ENCODE measurements around the gene APBB1.
"Not testable (repeated sequence)": the region's sequence is repeated elsewhere in the genome, so short reads cannot be mapped to it uniquely, and the experiment has no call there.

Gene APBB1

GRCh38 chr11:6417907-6418556 is 862 bp downstream of the APBB1 start:
- DNase-seq (ENCODE audit: low read depth in 2 of 2), result no peak

GRCh38 chr11:6415797-6416196 is 3.1 kb downstream of the APBB1 start:
- DNase-seq (ENCODE audit: low read depth in 2 of 2), result no peak

DNA sequence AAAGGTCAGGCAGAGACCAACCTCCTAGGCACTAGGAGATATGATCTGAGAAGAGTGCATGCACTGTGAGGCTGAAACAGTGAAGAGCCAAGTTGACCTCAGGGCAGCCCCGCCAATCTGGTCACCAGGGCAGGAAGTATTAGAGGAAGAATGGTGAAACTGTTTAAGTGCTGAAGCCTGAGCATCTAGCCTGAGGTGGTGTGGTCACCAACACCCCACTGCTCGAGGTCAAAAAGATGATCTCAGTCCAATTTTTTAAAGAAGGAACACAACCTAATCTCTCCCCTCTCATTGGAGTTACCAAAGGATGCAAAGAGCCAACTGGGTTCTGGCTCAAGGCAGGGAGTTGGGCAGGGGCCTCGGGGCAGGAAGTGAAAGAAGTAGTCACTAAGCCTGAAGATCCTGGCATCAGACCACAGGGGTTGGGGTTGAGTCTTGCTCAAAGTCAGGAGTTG is 4.0 kb downstream of the APBB1 start:
- no peak for DNase-seq (ENCODE audit: low read depth in 2 of 2)

GRCh38 chr11:6413791-6414201 is 5.1 kb downstream of the APBB1 start:
- peak in 1 of 2 donors; percentile 33 for DNase-seq (ENCODE audit: low read depth in 2 of 2)

- DNase-seq (ENCODE audit: low read depth in 2 of 2), result no peak
Observed at GRCh38 chr11:6411594-6412031, 7.3 kb downstream of the APBB1 start.

DNA sequence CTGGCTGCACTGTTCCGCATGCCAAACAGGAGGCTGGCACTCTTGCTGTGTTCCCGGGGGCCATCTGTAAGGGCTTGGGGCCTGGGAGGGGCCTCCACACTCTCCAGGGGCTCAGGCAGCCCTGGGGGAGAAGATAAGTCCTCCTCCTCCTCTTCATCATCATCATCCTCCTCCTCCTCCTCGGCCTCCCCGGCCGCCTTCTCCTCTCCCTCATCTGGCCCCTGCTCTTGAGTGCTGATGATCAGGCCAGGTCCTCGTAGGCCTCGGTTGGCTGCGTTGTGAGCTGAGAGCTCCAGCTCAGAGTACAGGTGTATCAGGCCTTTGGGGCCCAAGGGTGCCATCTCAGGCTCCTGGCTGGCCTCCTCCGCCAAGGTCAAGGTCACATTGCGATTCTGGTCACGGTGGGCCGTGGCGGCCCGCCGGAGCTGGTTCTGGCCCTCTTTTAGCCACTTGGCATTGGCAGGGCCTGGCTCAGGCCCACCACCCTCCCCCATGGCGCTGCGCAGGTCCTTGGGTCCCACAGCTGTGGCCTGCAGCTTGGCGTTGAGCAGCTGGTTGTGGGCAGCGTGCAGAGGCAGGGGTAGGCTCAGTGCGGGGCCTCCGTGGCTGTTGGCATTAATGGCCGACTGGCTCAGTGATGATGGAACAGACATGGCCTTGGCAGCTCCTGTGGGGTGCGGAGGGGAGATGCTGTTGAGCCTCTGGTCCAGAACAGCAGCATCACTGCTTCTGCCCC is 8.0 kb downstream of the APBB1 start:
- no peak for DNase-seq (ENCODE audit: low read depth in 2 of 2)

GRCh38 chr11:6406370-6406769 is 12.5 kb downstream of the APBB1 start:
- no peak for DNase-seq (ENCODE audit: low read depth in 2 of 2)

GRCh38 chr11:6405846-6406245 is 13.0 kb downstream of the APBB1 start:
- DNase-seq (ENCODE audit: low read depth in 2 of 2), result no peak

GRCh38 chr11:6405052-6405667 is 13.7 kb downstream of the APBB1 start:
- DNase-seq (ENCODE audit: low read depth in 2 of 2), result no peak

DNA sequence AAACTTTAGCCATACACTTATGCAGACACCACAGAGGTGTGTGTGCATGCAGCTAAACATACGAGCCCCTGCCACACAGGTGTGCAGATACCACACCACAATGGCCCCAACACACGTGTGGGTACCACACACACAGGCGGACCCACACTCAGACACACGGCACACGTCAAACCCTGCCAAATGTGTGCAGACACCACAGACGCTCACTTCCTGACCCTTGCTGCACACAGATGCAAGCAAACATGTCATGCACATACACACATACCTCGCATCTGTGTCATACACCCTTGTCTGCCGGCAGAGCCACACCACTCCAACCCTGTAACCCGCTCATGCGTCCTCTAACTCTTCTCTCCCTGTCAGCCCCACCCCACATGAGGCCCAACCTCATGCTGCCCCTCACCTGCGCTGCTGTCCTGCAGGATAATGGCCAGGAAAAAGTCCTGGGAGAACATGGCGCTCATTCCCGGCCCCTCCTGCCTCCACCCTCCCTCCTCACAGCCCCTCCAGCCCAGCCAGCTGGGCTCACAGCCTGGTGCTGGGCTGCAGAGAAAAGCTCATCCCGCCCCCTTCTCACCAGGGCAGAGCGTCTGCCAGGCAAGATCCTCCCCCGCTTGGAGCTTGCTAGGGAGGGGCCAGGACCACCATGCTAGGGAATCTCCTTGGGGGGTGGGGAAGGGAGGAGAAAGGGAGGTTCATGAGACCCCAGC is 14.4 kb downstream of the APBB1 start:
- DNase-seq (ENCODE audit: low read depth in 2 of 2), result no peak

DNA sequence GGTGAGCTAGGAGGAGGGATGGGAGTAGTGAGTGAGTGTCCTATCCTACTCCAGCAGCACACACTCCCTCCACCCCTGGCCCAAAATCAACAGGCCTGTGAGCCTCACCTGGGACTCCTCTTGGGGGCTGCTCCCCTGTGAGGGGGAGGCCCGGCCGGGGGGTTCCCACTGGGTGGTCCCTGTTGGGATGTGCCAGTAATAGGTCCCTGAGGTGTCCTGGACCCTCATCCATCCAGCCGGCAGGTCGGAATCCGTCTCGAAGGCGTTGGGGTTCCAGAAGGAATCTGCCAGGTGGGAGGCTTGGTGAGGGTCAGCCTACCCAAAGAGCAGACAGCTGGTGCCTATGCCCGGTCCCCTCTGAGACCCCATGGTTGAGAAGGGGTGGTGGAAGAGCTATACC is 15.4 kb downstream of the APBB1 start:
- no peak for DNase-seq (ENCODE audit: low read depth in 2 of 2)

GRCh38 chr11:6402561-6402981 is 16.3 kb downstream of the APBB1 start:
- peak; percentile 34 to 43 for DNase-seq (ENCODE audit: low read depth in 2 of 2)

GRCh38 chr11:6402061-6402470 is 16.8 kb downstream of the APBB1 start:
- DNase-seq (ENCODE audit: low read depth in 2 of 2), result no peak

DNA sequence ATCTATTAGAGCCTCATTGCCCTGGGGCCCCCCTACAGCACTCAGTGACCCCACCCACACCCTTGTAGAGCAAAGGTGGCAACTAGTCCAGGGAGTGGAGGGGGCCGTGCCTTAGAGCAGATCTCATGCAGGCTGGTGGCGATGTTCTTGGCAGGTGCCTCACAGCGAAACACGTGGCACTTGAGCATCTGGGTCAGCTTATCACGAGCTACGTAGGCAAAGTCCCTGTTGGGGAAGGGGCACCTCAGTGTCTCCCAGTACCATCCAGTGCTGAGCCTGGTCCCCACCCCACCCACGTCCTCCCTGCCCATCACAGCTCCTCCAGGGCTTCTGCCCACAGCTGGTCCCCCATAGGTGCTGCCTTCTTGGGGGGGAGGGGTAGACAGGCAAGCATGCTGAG is 17.4 kb downstream of the APBB1 start:
- DNase-seq (ENCODE audit: low read depth in 2 of 2), result no peak

DNA sequence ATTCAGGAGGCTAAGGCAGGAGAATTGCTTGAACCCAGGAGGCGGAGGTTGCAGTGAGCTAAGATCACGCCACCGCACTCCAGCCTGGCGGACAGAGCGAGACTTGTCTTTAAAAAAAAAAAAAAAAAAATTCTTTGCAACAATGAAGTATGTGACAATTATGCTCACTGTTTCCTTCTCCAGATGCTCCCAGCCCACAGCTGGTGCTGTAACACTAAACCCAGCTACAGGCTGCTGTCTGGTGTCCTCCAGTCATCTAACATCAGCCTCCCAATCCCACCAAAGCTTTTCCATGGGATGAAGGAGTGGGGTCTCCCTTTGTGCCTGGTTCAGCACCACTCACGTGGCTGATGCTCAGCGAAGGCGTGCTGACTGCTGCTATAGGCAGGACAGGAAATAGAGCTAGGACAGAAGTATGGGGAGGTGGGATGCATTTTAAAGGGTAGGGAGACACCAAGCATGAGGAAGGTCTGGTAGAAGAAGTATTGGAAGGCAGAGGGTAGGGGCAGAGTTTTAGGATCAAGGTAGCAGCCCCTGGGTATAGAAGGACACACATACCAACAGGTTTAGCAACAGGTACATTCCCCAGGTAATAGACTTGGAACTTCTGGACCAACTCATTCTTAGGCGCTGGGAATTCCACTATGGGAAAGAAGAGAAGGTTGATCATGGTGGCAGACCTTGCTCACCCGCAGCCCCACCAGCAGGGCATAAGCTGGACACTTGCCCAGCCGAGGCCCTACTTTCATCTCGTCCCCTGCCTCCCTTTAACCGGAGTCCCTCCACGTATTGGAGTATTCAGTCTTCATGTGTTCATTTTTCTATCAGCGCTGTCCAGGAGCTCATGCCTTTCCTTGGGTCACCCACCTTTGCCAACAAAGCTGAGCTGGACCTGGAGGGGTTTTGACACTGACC is 18.2 kb downstream of the APBB1 start:
- DNase-seq (ENCODE audit: low read depth in 2 of 2), result no peak

DNA sequence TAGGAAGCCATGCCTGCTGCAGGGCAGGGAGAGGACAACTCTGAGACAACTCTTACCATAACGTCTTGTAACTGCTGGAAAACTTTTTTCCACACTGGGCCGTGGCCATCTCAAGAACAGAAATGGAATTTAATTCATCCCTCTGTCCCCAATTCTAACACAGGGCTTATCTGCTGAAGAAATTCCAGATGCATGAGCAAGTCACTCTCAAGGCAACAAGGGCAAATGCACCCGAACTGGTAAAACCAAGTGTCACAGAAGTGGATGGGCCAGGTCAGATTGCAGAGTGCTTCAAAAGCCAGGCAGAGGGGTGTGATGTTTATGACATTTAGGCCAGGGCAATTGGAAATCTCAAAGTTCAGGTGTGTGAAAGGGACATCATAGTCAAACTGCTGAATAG is 21.3 kb downstream of the APBB1 start:
- DNase-seq (ENCODE audit: low read depth in 2 of 2), result no peak

DNA sequence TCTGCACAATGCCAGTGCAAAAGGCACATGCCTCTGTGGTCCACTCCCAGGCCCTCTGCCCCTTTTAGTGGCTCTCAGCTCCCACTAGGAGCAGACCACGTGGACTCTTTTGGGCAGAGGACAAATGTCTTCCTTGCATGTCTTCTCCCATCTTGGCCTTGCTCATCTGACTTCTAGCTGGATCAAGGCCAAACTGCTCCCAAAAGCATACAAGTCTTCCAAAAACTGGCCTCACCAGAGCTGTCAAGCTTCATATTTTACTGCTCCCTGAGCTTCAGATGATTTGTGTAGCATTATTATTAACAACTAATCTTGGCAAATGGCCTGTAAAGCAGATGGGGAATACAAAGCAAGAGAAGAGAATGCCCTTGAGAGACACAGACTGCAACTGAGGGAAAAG is 21.7 kb downstream of the APBB1 start:
- DNase-seq (ENCODE audit: low read depth in 2 of 2), result no peak

- DNase-seq (ENCODE audit: low read depth in 2 of 2), result no peak
Observed at GRCh38 chr11:6395470-6396060, 23.3 kb downstream of the APBB1 start.

GRCh38 chr11:6393989-6394670 is 24.8 kb downstream of the APBB1 start:
- DNase-seq (ENCODE audit: low read depth in 2 of 2), result no peak

DNA sequence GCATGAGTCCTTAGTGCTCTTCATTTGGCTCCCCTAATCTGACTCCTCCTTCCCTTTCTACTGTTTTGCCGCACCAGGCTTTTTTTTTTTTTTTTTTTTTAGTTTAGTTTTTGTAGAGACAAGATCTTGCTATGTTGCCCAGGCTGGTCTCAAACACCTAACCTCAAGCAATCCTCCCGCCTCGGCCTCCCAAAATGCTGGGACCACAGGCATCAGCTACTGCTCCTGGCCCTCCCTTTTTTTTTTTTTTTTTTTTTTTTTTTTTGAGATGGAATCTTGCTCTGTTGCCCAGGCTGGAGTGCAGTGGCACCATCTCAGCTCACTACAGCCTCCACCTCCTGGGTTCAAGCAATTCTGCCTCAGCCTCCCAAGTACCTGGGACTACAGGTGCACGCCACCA is 26.6 kb downstream of the APBB1 start:
- DNase-seq (ENCODE audit: low read depth in 2 of 2), result not testable (repeated sequence)

Measured in stimulated activated CD8-positive, alpha-beta memory T cell treated with anti-CD3 and anti-CD28 coated beads, Interleukin-2, amount 100 ng/mL, for 1 hour (primary cell).